Heart left ventricle (tissue), 16 donors: Measurements from ENCODE around the gene SAP30L. TPM values are rescaled to one million over a fixed set of nuclear protein-coding genes. Genes with fewer than 3 reads are reported as not detected.

ENCODE experiments used
- ATAC-seq, 4 donors: fragments of 200-7000 bp; cut with Tn5 transposase; one replicate each; pipeline ENCODE4 v1.9.1; 2020 to 2022; ENCODE audit warnings: moderate library complexity in 4 of 4, mild to moderate bottlenecking in 3 of 4, moderate number of reproducible peaks in 1 of 4
- DNase-seq, 5 donors: peaks; one replicate each; pipeline ENCODE4 v3.0.0-alpha.2; 2020
- H3K27ac ChIP-seq, 12 donors: fragments of 200-600 bp; sonication (generic) in 4 of 12; one replicate each; pipeline versions ENCODE4 v1.5.0 to v1.8.0; 2016 to 2022; ENCODE audit warnings: mild to moderate bottlenecking in 2 of 12
- H3K27me3 ChIP-seq, 9 donors: fragments of 200-600 bp; sonication (generic) in 2 of 9; one replicate each; pipeline versions ENCODE4 v1.5.1 to v1.8.0; 2016 to 2022; ENCODE audit warnings: mild to moderate bottlenecking in 3 of 9
- H3K36me3 ChIP-seq, 9 donors: fragments of 200-600 bp; sonication (generic) in 2 of 9; one replicate each; pipeline versions ENCODE4 v1.5.0 to v1.8.0; 2018 to 2022; ENCODE audit warnings: mild to moderate bottlenecking in 2 of 9
- H3K4me1 ChIP-seq, 12 donors: fragments of 200-600 bp; sonication (generic) in 4 of 12; one replicate each; pipeline versions ENCODE4 v1.5.0 to v1.8.0; 2016 to 2022; ENCODE audit warnings: mild to moderate bottlenecking in 3 of 12
- H3K4me3 ChIP-seq, 12 donors: fragments of 200-600 bp; sonication (generic) in 4 of 12; one replicate each; pipeline versions ENCODE4 v1.5.0 to v1.8.0; 2017 to 2022; ENCODE audit warnings: mild to moderate bottlenecking in 9 of 12, moderate library complexity in 4 of 12
- H3K9me3 ChIP-seq, 12 donors: fragments of 200-600 bp; sonication (generic) in 4 of 12; one replicate each; pipeline versions ENCODE4 v1.5.0 to v1.8.0; 2016 to 2022; ENCODE audit warnings: mild to moderate bottlenecking in 1 of 12
- CTCF ChIP-seq, 12 donors: fragments of 200-600 bp; sonication (generic) in 4 of 12; IDR thresholded peaks; one replicate each; pipeline versions ENCODE4 v1.5.0 to v1.8.0; 2018 to 2022; ENCODE audit warnings: antibody characterized with exemption in 12 of 12, mild to moderate bottlenecking in 5 of 12
- POLR2A ChIP-seq, 2 donors: fragments of 450-650 bp; IDR thresholded peaks; one replicate each; pipeline ENCODE4 v1.6.1; 2017; ENCODE audit warnings: antibody characterized with exemption in 2 of 2, mild to moderate bottlenecking in 2 of 2, moderate library complexity in 2 of 2
- WGBS, 4 donors: extraction: QIAGEN DNeasy Blood & Tissue Kit in 2 of 4; methylation state at CpG; one replicate each; pipeline versions ENCODE4 v1.1.5 to v1.1.7; 2013 to 2018; 5-methylcytosine and 5-hydroxymethylcytosine counted together
- intact Hi-C, 10 donors: fragments of 100-400 bp; cut with DNase I; formaldehyde crosslinking; loops; one replicate each; pipeline versions ENCODE4 v1.11.1 to v1.14.2; 2022
- polyA plus RNA-seq, 2 donors: library from polyadenylated mRNA; stranded (reverse); fragments of 200-250 nt; gene quantifications; one replicate each; pipeline ENCODE4 v1.2.3, GENCODE V29; 2013
- total RNA-seq, 9 donors: library from RNA; depleted of rRNA in 2 of 9; stranded (reverse); fragments of >200 nt in 2 of 9; fragmentation: NEBNext Ultra II Directional in 3 of 9; extraction: Animal tissue kit (Norgen Biotek cat#: 25700) in 3 of 9; gene quantifications; one replicate each; pipeline versions ENCODE4 v1.1.0 to v1.2.4, GENCODE V29; 2016 to 2023
- donor health status: ischemic (EF 13 %, LVEDD 7.1; RV severe dilation, severe dysfunction).
- donor health status: healthy with polysubstance abuse.
- donor health status: DM: no; HTN: yes; CAD: no.
- donor health status: DM: no; HTN: no; CAD: no.
- donor health status: ischemic (EF 25% LVEDD 6.9; RV normal size, moderate dysfunction).
- donor health status: ischemic (EF 25% LVEDD 5.7; RV mildly dilated, moderate dysfunction).
- donor health status: healthy.
- donor health status: DM: yes; HTN: yes; CAD: no.
- donor health status: ischemic (EF 35%, LVEDD 5.7; RV mildly dilated, moderate dysfunction).
- donor health status: nonischemic (EF 11% LVEDD 7.7; RV severe dilation, severe dysfunction).
- donor health status: DM: yes; HTN: yes; CAD: no.
- donor health status: PGD.
- donor health status: ischemic (EF 29% LVEDD 5.4; RV normal size, mild dysfunction).
- donor health status: nonischemic (EF 23%, LVEDD 6.1; RV moderate dilation, normal function).

SAP30L gene
- total and polyA plus RNA-seq, 11 donors, result 19.7 to 55.5 (median 37.4) TPM

DNA sequence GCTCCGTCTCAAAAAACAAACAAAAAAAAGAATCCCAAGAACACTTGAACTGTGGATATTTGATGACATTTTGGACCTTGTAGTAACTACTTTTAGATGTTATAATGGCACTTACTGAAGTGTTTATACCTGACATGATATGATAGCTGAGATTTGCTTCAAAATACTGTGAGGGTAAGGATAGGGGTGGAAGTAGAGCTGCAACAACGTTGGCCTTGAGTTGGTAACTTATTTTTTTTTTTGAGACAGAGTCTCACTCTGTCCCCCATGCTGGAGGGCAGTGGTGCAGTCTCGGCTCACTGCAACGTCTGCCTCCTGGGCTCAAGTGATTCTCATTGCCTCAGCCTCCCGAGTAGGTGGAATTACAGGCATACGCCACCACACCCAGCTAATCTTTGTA, 30.7 kb upstream of the SAP30L start:
- Histone ChIP-seq H3K4me3 (no peak overlapping the region), H3K9me3 (no peaks in the 10 kb centered on the region), H3K36me3 (peaks cover 0 to 90% (median 45%) of the 10 kb centered on the region in 9 donors), H3K27me3 (no peaks in the 10 kb centered on the region), H3K4me1 (no peaks in the 10 kb centered on the region), H3K27ac (no peak overlapping the region)
- 80 to 89% (median 89%) methylated on average over 6 of the region's 6 CpGs for WGBS, 4 donors
- DNase-seq (no peak), ATAC-seq (no peak)
- intact Hi-C loops, result no loop called here
- TF ChIP-seq CTCF (IDR thresholded peaks at IDR 0.05), result no peak
- TF ChIP-seq POLR2A (IDR thresholded peaks at IDR 0.05), result no peak

DNA sequence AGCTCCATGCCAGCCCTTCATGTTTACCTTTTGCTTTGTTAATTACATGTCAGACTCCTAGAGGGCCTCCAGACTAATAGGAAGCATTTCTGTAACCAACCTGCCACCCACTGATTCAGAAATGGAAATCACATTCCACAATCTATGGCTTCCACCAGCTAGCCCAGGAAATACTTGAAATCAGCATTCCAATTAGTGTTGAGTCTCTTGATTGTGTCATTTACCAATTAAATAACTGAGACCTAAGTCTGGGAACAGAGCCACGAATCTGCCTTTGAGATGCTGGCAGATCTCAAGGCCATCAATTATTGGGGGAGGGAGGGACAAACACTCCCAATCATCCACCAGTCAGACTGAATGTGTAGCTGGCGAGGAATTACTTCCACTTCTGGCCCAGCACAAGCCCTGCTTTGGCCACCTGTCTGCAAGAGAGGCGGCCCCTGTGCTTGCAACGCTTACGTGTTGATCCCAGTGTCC, 27.4 kb upstream of the SAP30L start:
- WGBS, 4 donors, result 90 to 98% (median 91%) methylated on average over 5 of the region's 5 CpGs
- Histone ChIP-seq H3K4me3 (no peak overlapping the region), H3K27ac (no peak overlapping the region), H3K36me3 (peaks cover 0 to 61% (median 27%) of the 10 kb centered on the region in 9 donors), H3K4me1 (no peaks in the 10 kb centered on the region), H3K9me3 (peaks cover 0 to 5% (median 0%) of the 10 kb centered on the region in 12 donors), H3K27me3 (no peaks in the 10 kb centered on the region)
- no peak for TF ChIP-seq POLR2A (IDR thresholded peaks at IDR 0.05)
- no peak for TF ChIP-seq CTCF (IDR thresholded peaks at IDR 0.05)
- intact Hi-C loops, result no loop called here
- no peak for DNase-seq
- no peak for ATAC-seq

GRCh38 chr5:154419236-154419635, 26.6 kb upstream of the SAP30L start:
- WGBS, 4 donors, result 78 to 92% (median 90%) methylated on average over 6 to 7 of the region's 7 CpGs
- Histone ChIP-seq H3K27ac (no peak overlapping the region), H3K36me3 (peaks cover 0 to 52% (median 23%) of the 10 kb centered on the region in 9 donors), H3K27me3 (no peaks in the 10 kb centered on the region), H3K4me3 (no peak overlapping the region), H3K4me1 (no peaks in the 10 kb centered on the region), H3K9me3 (peaks cover 0 to 8% (median 0%) of the 10 kb centered on the region in 12 donors)
- ATAC-seq (peak in 1 of 4 donors; percentile 21), DNase-seq (no peak)
- intact Hi-C loops, result no loop called here
- no peak for TF ChIP-seq CTCF (IDR thresholded peaks at IDR 0.05)

- Histone ChIP-seq H3K9me3 (peaks cover 0 to 8% (median 0%) of the 10 kb centered on the region in 12 donors), H3K36me3 (peaks cover 0 to 35% (median 10%) of the 10 kb centered on the region in 9 donors), H3K27me3 (no peaks in the 10 kb centered on the region), H3K4me1 (no peaks in the 10 kb centered on the region), H3K4me3 (no peak overlapping the region), H3K27ac (no peak overlapping the region)
- WGBS, 4 donors, result 55 to 67% (median 57%) methylated on average over 1 of the region's 1 CpG
- TF ChIP-seq CTCF (IDR thresholded peaks at IDR 0.05) (peak in 10 of 12 donors; percentile 12 to 47 (median 30)), POLR2A (IDR thresholded peaks at IDR 0.05) (no peak)
- DNase-seq (no peak), ATAC-seq (peak in 1 of 4 donors; percentile 32)
- intact Hi-C loops, result loop anchor here in 1 of 10 donors (2.0 kb wide), 1 partner anchor 45 kb away; no protein-coding TSS in a partner anchor
Measured at GRCh38 chr5:154421868-154422267, 23.9 kb upstream of the SAP30L start.
